IPS-20b (cell line): ENCODE data around the gene RSPRY1.

ENCODE experiments used
- H3K27ac ChIP-seq: one replicate; pipeline ENCODE4 v1.5.1; 2013; ENCODE audit warnings: low read length
- H3K27me3 ChIP-seq: 2 replicates; pipeline ENCODE4 v1.6.1; 2013; ENCODE audit warnings: mild to moderate bottlenecking, low read length, inconsistent platforms; ENCODE audit not compliant: insufficient read depth
- H3K36me3 ChIP-seq: 2 replicates; pipeline ENCODE4 v1.6.1; 2013; ENCODE audit warnings: low read depth, mild to moderate bottlenecking, inconsistent platforms, low read length, moderate library complexity; ENCODE audit not compliant: insufficient read depth
- H3K4me1 ChIP-seq: 2 replicates; pipeline ENCODE4 v1.6.1; 2013; ENCODE audit warnings: mild to moderate bottlenecking, control low read depth, inconsistent platforms, low read length, moderate library complexity; ENCODE audit not compliant: insufficient read depth
- H3K4me3 ChIP-seq: 2 replicates; pipeline ENCODE4 v1.5.1; 2013; ENCODE audit warnings: mild to moderate bottlenecking, low read length, inconsistent platforms
- H3K9ac ChIP-seq: 2 replicates; pipeline ENCODE4 v1.6.1; 2013; ENCODE audit warnings: low read depth, mild to moderate bottlenecking, inconsistent platforms, low read length, moderate library complexity
- H3K9me3 ChIP-seq: 2 replicates; pipeline ENCODE4 v1.6.1; 2013; ENCODE audit warnings: mild to moderate bottlenecking, low read depth, low read length, inconsistent platforms; ENCODE audit not compliant: insufficient read depth

Gene RSPRY1

GRCh38 chr16:57284209-57284951, 98.3 kb downstream of the RSPRY1 start, which contains the start of gene PLLP:
TSS of gene PLLP (minus strand) at chr16:57284672. CDS start at chr16:57284540, 132 bp downstream.
- Histone ChIP-seq H3K4me1 (no peaks in the 10 kb centered on the region; the same call in 1 of the 2 replicates), H3K9ac (no peak within 1 kb of the TSS; the same call in 1 of the 2 replicates), H3K27me3 (peaks cover 40% of the 10 kb centered on the region), H3K4me3 (peak within 1 kb of the TSS; percentile 74), H3K27ac (no peak within 1 kb of the TSS), H3K36me3 (no peaks in the 10 kb centered on the region), H3K9me3 (no peaks in the 10 kb centered on the region)

- no peaks in the 10 kb centered on the region; the same call in 1 of the 2 replicates for H3K4me1 ChIP-seq
- H3K27ac ChIP-seq = no peak overlapping the region
- peak overlapping the region; percentile 74 for H3K4me3 ChIP-seq
- no peaks in the 10 kb centered on the region for H3K36me3 ChIP-seq
- H3K27me3 ChIP-seq = peaks cover 40% of the 10 kb centered on the region
- H3K9me3 ChIP-seq = no peaks in the 10 kb centered on the region
- no peak overlapping the region for H3K9ac ChIP-seq
Observed at GRCh38 chr16:57284952-57285363, 98.8 kb downstream of the RSPRY1 start.

GRCh38 chr16:57285379-57285778, 99.2 kb downstream of the RSPRY1 start:
- Histone ChIP-seq H3K27me3 (peaks cover 40% of the 10 kb centered on the region), H3K4me1 (no peaks in the 10 kb centered on the region; the same call in 1 of the 2 replicates), H3K36me3 (no peaks in the 10 kb centered on the region), H3K9ac (no peak overlapping the region), H3K4me3 (peak overlapping the region; percentile 74; the same call in 1 of the 2 replicates), H3K9me3 (no peaks in the 10 kb centered on the region), H3K27ac (no peak overlapping the region)

- Histone ChIP-seq H3K27me3 (peaks cover 11% of the 10 kb centered on the region), H3K9ac (no peak overlapping the region), H3K27ac (no peak overlapping the region), H3K9me3 (no peaks in the 10 kb centered on the region), H3K4me1 (no peaks in the 10 kb centered on the region; the same call in 1 of the 2 replicates), H3K36me3 (no peaks in the 10 kb centered on the region), H3K4me3 (no peak overlapping the region)
Observed at GRCh38 chr16:57289391-57290257, 103.5 kb downstream of the RSPRY1 start.
